NCI-H2029 treated with DMSO at 0.1 percent for 48 hours (cell line): ENCODE data around the gene LHX6.

Source experiments
- DNase-seq: peaks from one replicate; lab custom pipeline; 2025; lab: John Stamatoyannopoulos, UW

The LHX6 gene

DNA sequence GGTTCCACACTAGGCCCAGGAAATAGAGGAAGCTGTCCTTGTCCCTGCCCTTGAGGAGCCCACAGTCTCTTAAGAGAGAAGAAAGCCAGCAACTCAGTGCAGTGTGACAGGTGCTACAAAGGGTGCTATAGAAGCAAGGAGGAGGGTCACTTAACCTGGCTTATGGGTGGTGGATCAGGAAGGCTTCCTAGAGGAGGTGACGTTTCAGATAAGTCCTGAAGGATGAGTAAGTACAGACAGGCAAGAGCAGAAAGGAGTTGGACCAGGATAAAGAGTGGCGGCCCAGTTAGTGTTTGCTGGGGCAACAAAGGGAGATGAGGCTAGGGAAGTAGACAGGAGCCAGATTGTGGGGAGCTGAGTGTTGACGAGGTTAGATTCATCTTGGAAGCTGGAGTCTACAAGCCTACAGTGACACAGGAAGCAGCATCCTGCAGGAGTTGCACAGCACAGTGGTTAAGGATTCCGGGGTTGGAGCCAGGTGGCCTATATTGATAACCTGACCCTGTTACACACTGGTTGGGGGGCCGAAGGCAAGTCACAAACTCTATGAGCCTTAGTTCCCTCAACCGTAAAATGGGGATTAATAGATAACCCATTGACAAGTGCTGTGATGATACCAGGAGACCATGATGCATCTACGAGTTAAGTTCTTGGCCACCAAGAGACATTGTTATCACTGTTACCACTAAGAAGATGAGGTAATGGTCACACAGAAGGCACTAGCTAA lies 5.4 kb upstream of the LHX6 start:
- no peak for DNase-seq

DNA sequence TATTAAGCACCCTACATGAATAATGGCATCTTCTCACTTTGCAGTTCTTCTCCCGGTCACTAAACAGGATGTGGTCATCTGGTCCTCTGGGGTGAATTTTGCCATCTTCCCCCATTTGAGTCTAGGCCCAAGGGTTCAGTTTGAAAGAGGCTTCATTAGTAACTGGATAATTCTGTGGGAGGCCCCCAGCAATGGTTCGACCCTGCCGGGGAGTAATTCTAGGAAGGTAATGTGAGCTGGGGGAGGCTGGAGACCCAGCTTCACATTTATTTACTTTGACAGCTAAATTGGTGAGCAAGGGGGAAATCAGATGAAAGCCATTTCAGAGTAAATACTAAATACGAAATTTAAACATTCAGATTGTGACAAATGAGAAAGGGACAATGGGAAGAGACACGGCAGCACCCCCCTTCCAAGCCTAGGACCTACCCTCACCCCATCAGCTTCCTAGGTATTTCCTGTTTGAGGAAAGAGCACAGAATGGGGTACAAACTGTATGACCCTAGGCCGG lies 4.1 kb upstream of the LHX6 start:
- no peak for DNase-seq

DNA sequence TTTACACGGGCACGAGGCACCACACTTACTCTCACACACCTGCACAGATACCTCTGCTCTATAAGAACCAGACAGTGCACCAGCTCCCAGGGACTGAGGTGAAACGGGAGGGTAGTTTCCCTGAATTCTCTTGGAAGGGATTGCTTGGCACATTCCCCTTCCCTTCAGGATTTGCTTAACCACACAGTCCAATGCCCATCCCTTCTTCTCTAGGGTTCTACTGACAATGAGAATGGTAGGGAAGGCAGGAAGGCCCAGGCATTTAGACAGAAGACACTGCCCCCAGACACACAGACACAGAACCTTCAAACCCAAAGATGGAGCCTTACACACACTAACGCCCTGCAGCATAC lies 704 bp upstream of the LHX6 start:
- DNase-seq: no peak

DNA sequence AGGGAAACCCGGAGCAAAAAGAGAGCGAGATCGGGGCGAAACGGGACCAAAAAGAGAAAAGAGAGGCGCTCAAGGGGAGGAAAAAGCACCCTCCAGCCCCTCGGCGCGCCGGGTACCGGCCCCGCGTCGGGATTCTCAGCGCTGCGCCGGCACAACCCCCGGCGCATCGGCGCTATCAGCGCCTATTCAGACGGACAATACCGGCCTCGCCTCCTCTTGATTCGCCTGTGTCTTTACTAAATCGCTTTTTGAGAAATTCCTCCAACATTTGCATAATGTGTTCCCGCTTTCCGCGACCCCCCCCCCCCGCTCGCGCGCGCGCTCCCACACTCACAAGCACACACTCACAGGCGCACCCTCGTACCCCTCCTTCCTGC lies 578 bp downstream of the LHX6 start:
- no peak for DNase-seq

DNA sequence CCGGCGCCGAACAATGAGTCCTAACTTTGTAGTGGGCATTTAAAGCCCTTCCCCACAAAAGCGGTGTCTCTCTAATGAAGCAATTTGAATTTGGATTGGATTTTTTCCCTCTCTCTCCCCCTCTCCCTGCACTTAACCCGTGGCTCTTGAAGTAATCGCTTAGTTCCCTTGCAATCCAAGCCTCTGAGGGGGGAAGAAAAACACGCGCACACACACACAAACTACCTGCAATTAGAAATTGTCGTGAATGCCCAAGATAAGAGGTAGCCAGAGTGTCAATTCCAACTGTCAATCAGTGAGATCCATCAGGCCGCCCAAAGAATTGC lies 1.2 kb downstream of the LHX6 start:
- no peak for DNase-seq

DNA sequence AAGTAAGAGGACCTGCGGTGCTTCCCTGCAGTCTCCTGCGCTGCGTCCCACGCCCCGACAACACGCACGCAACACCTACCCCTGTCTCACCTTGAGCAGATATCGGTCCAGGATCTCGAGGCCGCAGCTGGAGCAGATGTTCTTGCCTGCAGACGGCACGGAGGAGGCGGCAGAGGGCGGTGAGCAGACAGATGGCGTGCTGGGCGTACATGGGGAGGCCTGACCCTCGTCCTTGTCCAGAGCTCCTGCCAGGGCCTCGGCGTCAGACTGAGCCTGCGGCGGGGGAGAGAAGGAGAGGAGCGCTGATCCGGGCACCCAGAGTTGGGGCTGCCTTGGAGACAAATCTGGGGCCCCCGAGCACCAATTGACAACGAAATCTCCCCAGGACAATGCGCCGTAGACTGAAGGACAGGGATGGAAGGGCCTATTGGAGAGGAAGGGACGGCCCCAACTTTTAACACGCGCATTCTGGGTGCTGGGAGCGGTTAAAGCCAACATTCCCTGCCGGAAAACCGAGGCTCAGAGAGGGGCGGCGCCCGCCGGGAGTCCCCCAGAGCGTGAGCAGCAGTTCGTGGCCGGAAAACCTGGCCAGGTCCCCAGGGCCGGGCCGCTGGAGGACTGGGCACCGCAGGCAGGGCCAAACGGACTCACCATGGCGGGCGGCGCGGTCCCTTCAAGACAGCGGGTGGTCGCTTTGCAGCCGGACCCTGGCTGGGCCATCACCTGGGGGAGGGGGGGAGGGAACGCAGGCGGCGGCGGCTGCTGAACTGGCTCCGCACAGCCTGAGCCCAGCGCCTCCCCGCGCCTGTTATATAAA lies 1.8 kb downstream of the LHX6 start:
- no peak for DNase-seq

DNA sequence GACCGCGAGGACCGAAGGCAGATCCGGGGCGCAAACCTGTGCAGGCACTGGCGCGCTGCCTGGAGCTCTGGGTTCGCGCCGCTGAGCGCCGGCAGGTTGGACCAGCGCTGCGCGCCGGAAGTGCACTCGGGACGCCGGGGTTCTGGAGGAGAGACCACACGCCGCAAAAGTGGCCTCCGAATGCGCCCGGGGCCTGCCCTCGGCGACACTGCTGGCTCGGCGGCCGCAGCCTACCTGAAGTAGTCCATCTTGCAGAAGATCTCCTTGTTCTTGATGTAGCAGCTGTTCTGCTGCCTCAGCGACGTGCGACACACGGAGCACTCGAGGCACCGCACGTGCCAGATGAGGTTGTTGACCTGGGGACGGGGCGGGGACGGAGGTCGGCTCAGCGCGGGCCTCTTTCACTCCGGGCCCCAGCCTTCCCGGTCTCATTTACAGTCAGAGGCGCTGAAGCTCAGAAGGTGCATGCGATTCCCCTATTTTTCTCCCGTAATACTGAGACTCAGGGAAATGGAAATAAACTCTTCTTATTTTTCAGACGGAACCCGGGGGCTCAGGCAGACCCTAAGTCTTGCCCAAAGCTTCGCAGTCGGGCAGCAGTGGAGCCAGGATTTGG lies 2.5 kb downstream of the LHX6 start:
- DNase-seq: no peak

DNA sequence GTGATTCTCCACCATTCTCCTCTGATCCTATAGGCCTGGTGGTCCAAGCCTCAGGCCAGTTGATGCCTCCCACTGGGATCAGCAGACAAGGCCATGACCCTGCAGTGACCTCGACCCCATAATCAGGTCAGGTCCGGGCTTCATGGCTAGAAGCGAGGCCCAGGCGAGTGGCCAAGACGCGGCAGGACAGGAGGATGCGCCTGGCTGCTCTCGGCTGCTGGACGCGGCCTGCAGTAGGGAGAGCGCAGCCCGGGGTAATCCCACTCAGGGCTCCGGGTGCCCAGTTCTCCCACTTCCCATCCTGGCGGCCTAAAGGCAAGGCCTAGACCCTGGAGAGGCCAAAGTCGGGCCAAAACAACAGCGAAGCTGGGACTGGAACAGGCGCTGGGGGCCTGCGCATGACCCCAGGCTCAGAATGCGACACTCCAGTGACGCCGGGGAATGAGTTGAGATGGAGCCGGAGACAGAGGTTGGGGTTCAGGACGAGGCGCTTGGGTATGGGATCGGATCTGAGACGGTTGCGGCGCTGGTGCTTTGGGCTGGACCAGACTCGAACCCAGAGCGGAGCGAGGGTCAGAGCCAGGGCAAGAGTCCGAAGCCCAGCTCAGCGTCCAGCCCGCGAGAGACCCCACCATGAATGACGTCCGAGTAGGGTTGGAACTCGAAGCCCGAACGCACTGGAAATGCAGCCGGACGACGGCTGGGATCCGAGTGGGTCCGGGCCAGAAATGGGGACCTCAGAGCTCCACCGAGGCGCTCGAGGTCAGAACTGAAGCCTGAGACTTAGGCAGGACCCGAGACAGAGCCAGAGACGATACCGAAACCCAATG lies 3.2 kb downstream of the LHX6 start:
- no peak for DNase-seq

DNA sequence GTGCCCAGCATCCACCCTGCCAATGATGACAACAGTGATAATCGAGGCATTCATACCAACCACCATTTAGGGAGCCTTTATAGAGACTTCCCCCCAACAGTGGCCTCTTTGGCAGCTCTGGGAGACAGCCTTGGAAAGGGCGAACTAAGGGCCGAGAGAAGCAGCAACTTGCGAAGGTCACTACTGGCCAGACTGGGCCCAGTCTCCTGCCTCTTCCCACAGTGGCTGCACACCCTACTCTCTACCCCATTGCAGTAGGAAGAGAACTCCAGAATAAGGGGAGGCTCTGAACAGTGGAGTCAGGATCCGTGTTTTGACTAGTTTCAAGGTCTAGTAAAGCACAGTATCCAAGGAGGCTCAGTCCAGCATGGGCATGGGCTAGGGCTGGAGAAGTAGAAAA lies 5.3 kb downstream of the LHX6 start:
- DNase-seq: no peak

DNA sequence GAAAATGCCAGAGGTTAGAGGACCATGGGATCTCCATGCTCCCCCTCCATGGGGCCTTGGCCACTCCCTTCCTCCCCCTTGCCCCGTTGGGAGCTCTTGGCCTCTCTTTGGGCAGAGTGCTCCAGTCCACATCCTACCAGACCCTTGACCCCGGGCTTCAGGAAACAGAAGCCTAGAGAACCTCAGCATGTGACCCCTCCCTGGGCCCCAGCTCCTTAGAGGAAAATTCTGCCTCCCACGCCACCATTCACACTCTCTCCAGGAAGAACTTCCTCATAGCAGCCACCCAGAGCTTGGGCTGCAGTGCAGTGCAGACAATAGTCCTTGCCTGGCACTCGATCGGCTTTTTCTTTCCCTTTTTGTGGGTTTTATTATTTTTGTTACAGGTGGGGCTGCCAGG lies 6.0 kb downstream of the LHX6 start:
- DNase-seq: no peak

DNA sequence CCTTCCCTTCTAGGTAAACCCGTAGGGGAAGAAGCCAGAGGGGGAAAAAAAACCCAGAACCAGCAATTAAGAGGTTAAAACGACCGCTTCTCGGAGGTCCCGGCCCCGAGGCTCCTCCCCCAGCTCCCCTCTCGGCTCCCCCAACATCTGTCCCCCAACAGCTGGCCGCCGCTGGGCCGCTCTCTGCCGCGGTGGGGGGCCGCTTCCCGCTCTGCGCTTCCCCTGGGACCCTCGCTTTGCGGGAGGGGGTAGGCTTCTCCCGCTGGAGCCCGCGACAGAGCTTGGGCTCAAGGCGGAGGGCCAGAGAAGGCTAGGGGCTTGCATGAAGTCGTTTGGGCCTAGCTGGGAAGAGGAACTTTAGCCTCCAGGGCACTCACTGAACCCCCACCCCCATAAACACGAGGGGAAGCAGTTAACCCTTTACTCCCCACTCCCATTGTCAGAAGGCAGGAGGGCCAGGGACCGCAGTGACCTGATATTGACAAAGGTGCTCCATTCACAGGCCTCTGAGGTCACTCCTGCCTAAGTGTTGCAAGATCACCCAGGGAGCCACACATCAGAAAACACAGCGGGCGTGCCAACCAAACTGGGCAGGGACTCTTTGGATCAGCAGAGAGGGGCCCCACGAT lies 7.5 kb downstream of the LHX6 start:
- no peak for DNase-seq

DNA sequence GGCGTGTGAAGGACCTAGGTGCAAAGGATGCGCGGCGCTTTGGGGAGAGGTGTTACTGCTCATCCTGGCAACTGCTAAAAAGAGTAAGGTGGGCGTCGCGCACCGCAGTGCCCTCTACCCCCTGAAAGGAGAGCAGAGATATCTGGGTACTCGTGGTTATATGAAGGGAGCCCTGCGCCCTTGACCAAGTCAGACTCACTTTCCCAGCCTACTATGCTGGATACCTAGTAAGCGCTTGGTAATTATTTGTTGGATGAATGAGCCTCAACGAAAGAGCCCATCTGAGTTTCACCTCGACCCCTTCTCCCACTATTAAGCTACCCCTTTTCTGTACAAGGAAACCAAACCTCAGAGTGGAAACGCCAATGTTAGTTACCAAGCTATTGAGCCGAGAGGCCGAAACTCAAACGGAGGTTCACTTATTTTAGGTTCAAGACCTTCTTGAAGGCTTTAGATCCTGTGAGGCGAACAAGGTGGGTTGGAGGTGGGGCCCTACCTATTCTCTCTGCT lies 8.0 kb downstream of the LHX6 start:
- no peak for DNase-seq

DNA sequence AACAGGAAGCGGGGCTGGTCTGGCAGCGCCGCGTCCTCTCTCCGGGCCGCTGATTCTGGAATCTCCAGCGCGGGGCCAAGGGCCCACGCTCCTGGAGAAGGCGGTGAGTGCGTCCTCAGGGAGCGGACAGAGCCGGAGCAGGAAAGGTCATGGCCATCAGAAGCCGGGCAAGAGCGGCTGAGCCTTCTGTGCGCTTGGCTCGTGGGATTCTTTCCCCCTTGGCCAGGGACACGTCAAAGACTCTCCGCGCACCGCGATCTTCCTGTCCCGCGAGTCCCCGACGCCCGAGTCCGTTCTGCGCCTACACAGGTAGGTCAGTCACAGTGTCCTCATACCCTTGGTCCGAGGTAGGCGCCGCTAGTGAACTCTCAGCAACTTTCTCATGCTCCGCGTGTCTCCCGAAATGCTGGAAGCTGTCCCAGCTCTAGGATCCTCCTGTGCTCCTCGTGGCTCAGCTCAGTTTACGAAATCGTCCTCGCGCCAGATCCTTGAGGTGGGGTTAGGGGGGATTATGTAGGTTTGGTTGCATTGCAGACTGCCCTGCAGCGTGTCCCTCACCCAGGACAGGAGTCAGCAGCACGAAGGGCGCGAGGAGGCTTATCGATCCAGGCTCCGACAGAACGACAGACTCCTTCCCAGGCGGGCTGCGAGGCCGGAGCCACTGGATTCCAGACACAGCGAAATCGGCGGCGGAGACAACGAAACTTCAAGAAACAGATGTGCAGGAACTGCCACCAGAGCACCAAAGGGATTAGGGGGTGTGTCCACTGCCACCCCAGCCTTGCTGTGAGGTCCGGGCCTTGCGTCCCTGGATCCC lies 8.7 kb downstream of the LHX6 start:
- no peak for DNase-seq

DNA sequence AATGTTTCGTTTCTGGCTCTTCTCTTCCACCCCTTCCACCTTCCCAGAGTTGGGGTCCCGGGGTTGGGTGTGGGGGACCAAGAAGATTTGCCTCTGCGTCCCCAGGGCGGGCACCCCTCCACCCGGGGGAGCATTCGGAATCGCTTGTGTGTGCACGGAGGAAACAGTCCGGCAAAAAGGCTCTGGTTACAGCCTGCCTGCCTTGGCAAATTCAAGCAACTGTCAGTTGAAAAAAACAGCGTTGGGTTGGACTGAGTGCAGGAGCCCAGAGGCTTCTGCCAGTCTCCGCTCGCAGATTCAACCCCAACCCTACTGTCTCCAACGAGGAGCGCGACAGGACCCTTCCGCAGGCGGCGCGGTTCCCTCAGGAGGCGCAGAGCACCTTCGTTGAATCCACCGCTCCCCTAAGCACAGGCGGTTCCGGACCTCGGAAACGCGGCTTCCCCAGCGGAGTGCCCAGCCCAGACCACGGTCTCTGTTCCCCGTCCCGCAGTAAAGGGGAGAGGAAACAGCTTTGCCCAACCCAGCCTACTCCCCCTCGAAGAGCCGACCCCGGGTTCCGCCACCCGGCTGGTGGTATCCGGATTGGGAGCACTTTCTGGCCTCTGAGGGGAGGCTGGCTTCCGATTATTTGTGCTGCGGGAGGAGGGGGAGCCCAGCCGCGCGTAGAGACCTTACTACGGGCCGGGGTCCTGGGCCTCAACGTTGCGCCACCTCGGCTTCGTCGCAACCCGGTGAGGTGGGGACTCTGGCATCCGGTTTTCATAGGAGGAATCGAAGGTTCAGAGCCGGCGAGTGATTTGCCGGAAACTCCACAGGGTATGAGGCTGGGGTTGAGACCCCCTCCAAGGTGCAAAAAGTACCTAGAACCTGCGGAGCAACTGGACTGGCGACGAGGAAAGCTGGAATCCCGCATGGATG lies 9.6 kb downstream of the LHX6 start:
- DNase-seq: no peak

DNA sequence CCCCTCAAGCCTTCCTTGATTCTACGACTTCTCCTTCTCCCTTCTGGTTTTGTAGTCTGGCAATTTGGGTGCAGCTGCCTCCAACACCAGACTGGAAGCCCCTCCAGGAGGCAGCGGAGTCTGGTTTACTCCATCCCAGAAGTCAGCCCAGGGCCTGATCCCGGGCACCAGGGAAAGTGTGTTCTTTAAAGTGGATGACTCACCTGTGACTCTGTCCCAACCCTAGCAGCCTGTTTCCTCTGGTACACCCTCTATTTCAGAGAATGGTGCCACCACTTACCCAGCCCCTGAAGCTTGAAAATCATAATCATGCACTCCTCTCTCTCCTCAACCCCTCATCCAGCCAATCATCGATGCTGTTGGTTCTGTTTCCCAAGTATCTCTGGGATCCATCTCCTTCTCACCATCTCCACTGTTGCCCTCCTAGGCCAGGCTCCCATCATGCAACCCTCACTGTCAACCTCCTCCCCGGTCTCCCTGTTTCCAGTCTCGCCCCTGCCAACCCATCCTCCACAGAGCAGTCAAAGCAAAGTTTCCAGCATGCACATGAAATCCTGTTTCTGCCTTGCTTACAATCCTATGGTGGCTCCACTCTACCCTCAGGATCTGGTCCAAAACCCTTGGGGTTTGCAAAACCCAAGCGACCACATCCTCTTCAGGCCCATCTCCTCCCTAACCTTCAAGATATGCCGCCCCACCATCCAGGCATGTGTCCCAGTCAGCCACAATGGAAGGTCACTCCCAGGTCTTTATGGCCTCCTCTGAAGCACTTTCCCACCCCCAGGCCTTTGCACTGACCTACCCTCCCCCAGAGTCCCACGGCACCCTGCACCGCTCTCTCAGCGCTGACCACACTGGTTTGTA lies 10.5 kb downstream of the LHX6 start:
- no peak for DNase-seq

DNA sequence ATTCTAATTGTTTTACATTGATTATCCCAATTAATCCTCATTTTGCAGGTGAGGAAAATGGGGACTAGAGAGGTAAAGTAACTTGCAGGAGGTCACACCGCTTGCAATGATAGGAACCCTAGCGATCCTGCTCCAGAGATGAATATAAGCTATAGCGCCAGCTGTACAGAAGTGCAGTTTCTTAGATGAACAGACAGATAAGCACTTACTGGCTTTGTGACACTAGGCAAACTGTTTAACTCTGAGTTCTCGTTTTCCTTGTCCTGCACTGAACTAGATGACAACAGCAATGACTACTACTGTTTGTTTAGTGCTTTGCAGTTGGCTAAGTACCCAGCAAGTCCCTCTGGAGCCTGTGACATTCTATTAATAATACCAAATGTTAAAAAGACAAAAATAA lies 11.1 kb downstream of the LHX6 start:
- DNase-seq: no peak

DNA sequence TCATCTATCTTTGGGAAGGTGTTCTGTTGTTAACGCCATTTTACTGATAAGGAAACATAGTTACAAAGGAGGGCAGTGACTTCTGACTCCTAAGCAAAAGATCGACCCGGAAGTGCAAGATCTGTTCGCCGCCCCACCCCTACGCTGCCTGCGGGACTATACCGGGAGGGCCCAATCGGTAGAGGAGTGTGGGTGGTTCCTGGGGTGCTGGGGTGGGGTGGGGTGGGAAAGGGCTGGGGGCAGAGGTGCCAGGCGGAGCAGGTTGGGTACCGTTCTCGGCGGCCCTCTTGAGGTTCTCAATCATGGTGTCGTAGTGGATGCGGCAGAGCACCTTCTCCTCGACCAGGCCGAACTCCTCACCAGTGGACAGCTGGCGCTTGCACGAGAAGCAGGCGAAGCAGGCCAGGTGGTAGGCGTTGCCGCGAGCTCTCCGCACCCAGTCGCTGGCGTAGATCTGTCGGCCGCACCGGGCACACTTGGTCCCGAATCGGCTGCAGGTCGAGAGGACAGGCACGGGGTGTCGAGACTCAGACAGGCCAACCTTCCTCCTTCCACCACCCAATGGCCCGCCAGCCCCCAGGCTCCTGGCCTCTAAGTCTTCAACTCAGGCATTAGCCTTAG lies 11.8 kb downstream of the LHX6 start:
- no peak for DNase-seq

DNA sequence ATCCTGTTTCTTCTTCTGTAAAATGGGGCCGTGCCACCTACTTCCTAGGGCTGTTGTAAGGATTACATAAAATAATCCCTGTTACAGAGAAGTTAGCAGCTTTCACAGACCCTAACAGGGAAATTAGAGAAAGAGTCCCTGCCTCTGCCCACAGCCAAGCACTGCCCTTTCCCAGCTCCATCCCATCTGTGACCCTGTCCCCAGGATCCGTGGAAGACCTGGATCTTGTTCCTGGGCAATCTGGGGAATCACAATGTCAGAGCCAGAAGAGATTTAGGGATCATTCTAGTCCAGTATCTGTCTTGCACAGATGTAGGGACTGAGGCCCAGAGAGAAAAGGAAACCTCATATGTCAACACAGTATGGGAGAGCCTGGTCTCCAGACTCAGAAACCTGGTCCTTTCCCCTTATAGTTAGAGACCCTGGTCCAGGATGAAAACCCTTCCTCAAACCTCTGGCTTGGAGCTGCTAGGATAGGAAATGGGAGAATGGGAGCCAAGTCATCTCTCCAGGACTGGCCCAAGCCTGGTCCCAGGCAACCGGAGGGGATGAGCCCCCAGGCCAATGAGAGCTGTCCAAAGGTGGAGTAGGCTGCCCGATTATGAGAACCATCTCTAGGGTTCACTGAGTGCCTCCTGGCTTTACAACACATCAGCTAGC lies 12.5 kb downstream of the LHX6 start:
- DNase-seq: no peak
